Neural crest cell (in vitro differentiated cells): ENCODE data around the gene APBB1IP. TPM values are rescaled to one million over a fixed set of nuclear protein-coding genes. Genes with fewer than 3 reads are reported as not detected.
"Not testable (repeated sequence)": the region's sequence is repeated elsewhere in the genome, so short reads cannot be mapped to it uniquely, and the experiment has no call there.

Source experiments
- DNase-seq: peaks from one replicate; pipeline ENCODE4 v3.0.0; 2021; ENCODE audit warnings: low read depth, mixed read lengths, low spot score
- H3K27ac Mint-ChIP-seq: one replicate; pipeline ENCODE4 v1.8.0; 2021; ENCODE audit warnings: mild to moderate bottlenecking, mixed read lengths; ENCODE audit not compliant: unreplicated experiment
- H3K27me3 Mint-ChIP-seq: 2 replicates; pipeline ENCODE4 v1.8.0; 2021; ENCODE audit warnings: low read depth, mild to moderate bottlenecking, mixed read lengths
- H3K36me3 Mint-ChIP-seq: 2 replicates; pipeline ENCODE4 v1.8.0; 2021; ENCODE audit warnings: low read depth, mild to moderate bottlenecking, mixed read lengths
- H3K4me1 Mint-ChIP-seq: 2 replicates; pipeline ENCODE4 v1.8.0; 2021; ENCODE audit warnings: mixed read lengths
- H3K4me3 Mint-ChIP-seq: one replicate; pipeline ENCODE4 v1.8.0; 2021; ENCODE audit warnings: mild to moderate bottlenecking, mixed read lengths
- H3K9me3 Mint-ChIP-seq: 2 replicates; pipeline ENCODE4 v1.8.0; 2021; ENCODE audit warnings: mixed read lengths
- CTCF ChIP-seq: fragments of 200-600 bp; sonication (generic); conservative IDR thresholded peaks from 2 replicates; pipeline ENCODE4 v1.5.0; 2021; ENCODE audit warnings: antibody characterized with exemption, mild to moderate bottlenecking
- total RNA-seq: library from RNA; stranded (reverse); gene quantifications from 2 replicates; pipeline ENCODE4 v1.2.1, GENCODE V29; 2021

APBB1IP gene
- total RNA-seq, 1 donor from 2014 or later = not detected

- Mint-ChIP-seq H3K4me3 (no peak overlapping the region), H3K9me3 (peaks cover 2% of the 10 kb centered on the region), H3K27ac (no peak overlapping the region), H3K36me3 (peaks cover 6% of the 10 kb centered on the region), H3K4me1 (peaks cover 5% of the 10 kb centered on the region), H3K27me3 (no peaks in the 10 kb centered on the region)
- no peak for TF ChIP-seq CTCF
- DNase-seq = no peak
Measured at GRCh38 chr10:26491276-26491675, 53.1 kb downstream of the APBB1IP start.

- Mint-ChIP-seq H3K4me1 (peaks cover 5% of the 10 kb centered on the region), H3K27me3 (no peaks in the 10 kb centered on the region), H3K9me3 (peaks cover 2% of the 10 kb centered on the region), H3K27ac (no peak overlapping the region), H3K4me3 (no peak overlapping the region), H3K36me3 (peaks cover 6% of the 10 kb centered on the region)
- DNase-seq = no peak
- TF ChIP-seq CTCF = no peak
Measured at GRCh38 chr10:26491934-26492333, 53.8 kb downstream of the APBB1IP start.

DNA sequence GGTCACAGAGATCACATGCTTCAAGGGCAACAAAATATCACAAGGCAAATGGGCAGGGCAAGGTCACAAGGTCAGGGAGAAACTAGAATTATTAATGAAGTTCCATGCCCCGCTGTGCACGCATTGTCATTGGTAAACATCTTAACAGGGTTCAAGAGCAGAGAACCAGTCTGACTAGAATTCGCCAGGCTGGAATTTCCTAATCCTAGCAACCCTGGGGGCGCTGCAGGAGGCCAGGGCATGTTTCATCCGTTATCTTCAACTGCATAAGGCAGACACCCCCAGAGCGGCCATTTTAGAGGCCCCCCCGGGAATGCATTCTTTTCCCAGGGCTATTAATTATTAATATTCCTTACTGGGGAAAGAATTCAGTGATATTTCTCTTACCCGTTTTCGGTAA is 54.6 kb downstream of the APBB1IP start:
- H3K4me3 Mint-ChIP-seq, H3K9me3 Mint-ChIP-seq, H3K4me1 Mint-ChIP-seq, H3K27me3 Mint-ChIP-seq, DNase-seq, H3K36me3 Mint-ChIP-seq, H3K27ac Mint-ChIP-seq: not testable (repeated sequence)

DNA sequence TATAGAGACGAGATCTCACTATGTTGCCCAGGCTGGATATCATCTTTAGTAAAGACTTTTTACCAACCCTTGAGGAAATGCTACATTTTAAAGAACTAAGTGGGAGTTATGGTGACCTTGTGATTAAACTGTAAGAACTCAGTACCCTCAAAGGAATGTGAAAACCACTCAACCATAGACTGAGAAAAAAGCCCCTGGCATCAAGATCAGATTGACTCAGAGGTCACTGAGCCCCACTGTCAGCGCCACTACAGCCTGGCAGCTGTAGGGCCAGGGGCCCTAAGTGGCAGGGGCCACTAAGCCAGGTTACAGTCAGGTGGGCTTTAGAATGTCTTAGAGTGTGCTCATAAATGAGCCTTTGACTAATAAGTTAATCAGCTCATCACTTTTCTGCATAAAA is 55.9 kb downstream of the APBB1IP start:
- no peak for TF ChIP-seq CTCF
- Mint-ChIP-seq H3K4me3 (no peak overlapping the region), H3K4me1 (peaks cover 5% of the 10 kb centered on the region), H3K9me3 (peaks cover 2% of the 10 kb centered on the region), H3K36me3 (peaks cover 6% of the 10 kb centered on the region), H3K27me3 (no peaks in the 10 kb centered on the region), H3K27ac (no peak overlapping the region)
- DNase-seq = no peak

GRCh38 chr10:26499426-26499825 is 61.3 kb downstream of the APBB1IP start:
- no peaks in the 10 kb centered on the region for H3K36me3 Mint-ChIP-seq
- no peaks in the 10 kb centered on the region for H3K4me1 Mint-ChIP-seq
- no peak for DNase-seq

GRCh38 chr10:26502986-26503385 is 64.8 kb downstream of the APBB1IP start:
- Mint-ChIP-seq H3K4me3 (no peak overlapping the region), H3K4me1 (no peaks in the 10 kb centered on the region), H3K27me3 (no peaks in the 10 kb centered on the region), H3K27ac (no peak overlapping the region), H3K36me3 (no peaks in the 10 kb centered on the region), H3K9me3 (peaks cover 3% of the 10 kb centered on the region)
- TF ChIP-seq CTCF = no peak
- DNase-seq = no peak

More at GRCh38 chr10:26499426-26499825, 61.3 kb downstream of the APBB1IP start:
- Mint-ChIP-seq H3K4me3 (no peak overlapping the region), H3K27ac (peak overlapping the region; percentile 92), H3K9me3 (peaks cover 3% of the 10 kb centered on the region), H3K27me3 (no peaks in the 10 kb centered on the region)
- no peak for TF ChIP-seq CTCF
